CD4-positive, alpha-beta T cell (primary cell): ENCODE data around the gene EEF1AKMT4. TPM values are rescaled to one million over a fixed set of nuclear protein-coding genes. Genes with fewer than 3 reads are reported as not detected.
A peak's percentile ranks its signal among the peaks of the same experiment; 100 is the strongest.

Source experiments
- ATAC-seq: fragments of 200-7000 bp; cut with Tn5 transposase; one replicate; pipeline ENCODE4 v1.10.0; 2022; ENCODE audit warnings: mild to moderate bottlenecking; ENCODE audit not compliant: poor library complexity
- CTCF ChIA-PET: fragments of 350-600 bp; sonication (Branson Sonifier 250); formaldehyde crosslinking; loops from one replicate; lab custom pipeline; 2021; ENCODE audit warnings: antibody characterized with exemption, inconsistent platforms; lab: Charles Lee
- POLR2A ChIA-PET: fragments of 350-600 bp; sonication (Branson Sonifier 250); formaldehyde crosslinking; loops from one replicate; lab custom pipeline; 2021; ENCODE audit warnings: antibody characterized with exemption, inconsistent platforms; lab: Charles Lee
- DNase-seq, 14 experiments: peaks; one replicate each; pipeline ENCODE4 v3.0.0-alpha.2; 2013 to 2020; ENCODE audit warnings: mixed read lengths in 2 of 14
- H3K27ac ChIP-seq, 2 donors: one replicate each; pipeline versions ENCODE4 v1.5.1 to v1.7.0; 2013; ENCODE audit warnings: low read length in 2 of 2, low read depth in 1 of 2, mild to moderate bottlenecking in 1 of 2
- H3K27me3 ChIP-seq, 2 experiments: 1 replicate in 1 of 2; 2 replicates in 1 of 2; pipeline versions ENCODE4 v1.6.1 to v1.7.0; 2013; ENCODE audit warnings: low read length in 2 of 2, control low read depth in 1 of 2, mild to moderate bottlenecking in 1 of 2, moderate library complexity in 1 of 2; ENCODE audit not compliant: insufficient read depth in 2 of 2, control insufficient read depth in 1 of 2
- H3K36me3 ChIP-seq: one replicate; pipeline ENCODE4 v1.6.1; 2013; ENCODE audit warnings: low read length, control low read depth; ENCODE audit not compliant: insufficient read depth
- H3K4me1 ChIP-seq: one replicate; pipeline ENCODE4 v1.6.1; 2013; ENCODE audit warnings: low read length, control low read depth; ENCODE audit not compliant: insufficient read depth
- H3K4me3 ChIP-seq: one replicate; pipeline ENCODE4 v1.5.1; 2013; ENCODE audit warnings: mild to moderate bottlenecking, low read length, moderate library complexity
- H3K9me3 ChIP-seq, 2 experiments: 1 replicate in 1 of 2; 2 replicates in 1 of 2; pipeline versions ENCODE4 v1.6.1 to v1.7.0; 2013; ENCODE audit warnings: low read length in 2 of 2, mild to moderate bottlenecking in 2 of 2, control low read depth in 1 of 2, moderate library complexity in 1 of 2; ENCODE audit not compliant: control insufficient read depth in 1 of 2, insufficient read depth in 1 of 2
- H3K27ac Mint-ChIP-seq: one replicate; pipeline ENCODE4 v1.8.0; 2020; ENCODE audit warnings: mixed read lengths
- H3K27me3 Mint-ChIP-seq: one replicate; pipeline ENCODE4 v1.8.0; 2021; ENCODE audit warnings: mixed read lengths
- H3K36me3 Mint-ChIP-seq: one replicate; pipeline ENCODE4 v1.8.0; 2021; ENCODE audit warnings: low read depth, mixed read lengths
- H3K4me1 Mint-ChIP-seq: one replicate; pipeline ENCODE4 v1.8.0; 2021; ENCODE audit warnings: low read depth, mixed read lengths
- H3K4me3 Mint-ChIP-seq: one replicate; pipeline ENCODE4 v1.8.0; 2020; ENCODE audit warnings: mild to moderate bottlenecking, mixed read lengths
- H3K9me3 Mint-ChIP-seq: one replicate; pipeline ENCODE4 v1.8.0; 2020; ENCODE audit warnings: mixed read lengths
- CTCF ChIP-seq: fragments of 200-600 bp; IDR thresholded peaks from one replicate; pipeline ENCODE4 v1.8.0; 2022; ENCODE audit warnings: antibody characterized with exemption, mild to moderate bottlenecking
- intact Hi-C, 2 experiments: fragments of 100-400 bp; cut with DNase I in 1 of 2; cut with micrococcal nuclease in 1 of 2; formaldehyde crosslinking; loops; one replicate each; pipeline versions ENCODE4 v1.15.1 to v1.9.0; 2023 to 2025; cut with DNase I, micrococcal nuclease
- total RNA-seq, 174 experiments: library from RNA in 2 of 174; stranded (reverse) in 2 of 174; gene quantifications; one replicate each; pipeline ENCODE4 v1.2.3 and lab custom pipeline; 2021 to 2026

The EEF1AKMT4 gene
- total RNA-seq, 2 experiments from 2014 or later = not detected

- Histone ChIP-seq H3K4me1 (peaks cover 24% of the 10 kb centered on the region), H3K9me3 (peaks cover 0 to 5% of the 10 kb centered on the region in 2 experiments), H3K4me3 (peak overlapping the region; percentile 53), H3K27me3 (peaks cover 49 to 52% of the 10 kb centered on the region in 2 experiments), H3K36me3 (no peaks in the 10 kb centered on the region), H3K27ac (no peak overlapping the region)
- ChIA-PET CTCF (interaction anchor here (0.6 to 1.7 kb wide), 2 partner anchors 20 to 139 kb away, joined by 3 to 4 read pairs; no protein-coding TSS in a partner anchor), POLR2A (interaction anchor here (0.8 to 1.7 kb wide), 5 partner anchors 8 to 95 kb away, joined by 3 to 6 read pairs (median 3); partner anchors contain the start of genes EEF1AKMT4 and EIF2B5)
- H3K4me3 Mint-ChIP-seq = no peak overlapping the region
- H3K4me1 Mint-ChIP-seq = peaks cover 14% of the 10 kb centered on the region
- DNase-seq (peak in 2 of 14 experiments; percentile 5 to 15), ATAC-seq (no peak)
- no peak for TF ChIP-seq CTCF
- H3K36me3 Mint-ChIP-seq = no peaks in the 10 kb centered on the region
- peaks cover 66% of the 10 kb centered on the region for H3K27me3 Mint-ChIP-seq
- intact Hi-C loops = no loop called here
- H3K9me3 Mint-ChIP-seq = no peaks in the 10 kb centered on the region
- H3K27ac Mint-ChIP-seq = no peak overlapping the region
Observed at GRCh38 chr3:184230081-184230602, 19.3 kb upstream of the EEF1AKMT4 start.

DNA sequence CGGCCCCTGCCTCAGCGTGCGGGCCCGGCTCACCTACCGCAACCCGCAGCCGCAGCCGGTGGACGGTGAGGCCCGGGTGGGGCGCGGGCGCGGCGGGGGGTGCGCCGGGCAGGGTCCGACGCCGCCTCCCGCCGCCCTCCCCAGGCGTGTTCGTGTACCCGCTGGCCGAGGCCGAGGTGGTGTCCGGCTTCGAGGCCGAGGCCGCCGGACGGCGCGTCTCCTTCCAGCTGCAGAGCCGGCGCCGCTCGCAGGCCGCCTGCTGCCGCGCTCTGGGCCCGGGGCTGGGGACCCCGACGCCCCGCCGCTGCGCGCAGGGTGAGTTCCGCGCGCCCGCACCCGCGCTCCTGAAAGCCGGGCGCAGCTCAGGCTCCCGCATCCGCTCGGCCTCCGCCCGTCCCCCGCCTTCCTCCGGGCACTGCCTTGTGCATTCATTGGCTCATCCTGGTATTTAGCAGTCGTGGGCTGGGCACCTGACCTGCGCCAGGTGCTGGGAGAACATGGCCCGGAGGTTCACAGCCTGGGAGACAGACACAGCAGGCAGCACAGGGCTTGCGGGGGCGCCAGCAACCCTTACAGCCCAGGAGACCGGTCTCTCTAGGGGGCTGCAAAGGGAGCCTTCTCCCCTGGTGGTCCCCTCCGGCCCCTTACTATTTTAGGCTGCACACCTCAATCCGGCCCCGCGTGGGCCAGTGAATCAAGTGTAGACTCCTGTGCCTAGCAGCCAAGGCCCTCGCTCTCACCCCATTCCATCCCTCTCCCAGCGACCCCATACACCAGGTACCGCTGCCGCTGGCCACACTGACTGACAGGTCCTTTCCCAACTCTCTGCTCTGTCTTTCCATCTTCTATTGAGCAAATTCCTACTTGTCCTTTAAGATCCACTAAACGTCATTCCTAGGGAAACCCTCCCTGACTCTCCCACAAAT is 18.6 kb upstream of the EEF1AKMT4 start:
- H3K4me1 ChIP-seq = peaks cover 24% of the 10 kb centered on the region
- Mint-ChIP-seq H3K27ac (no peak overlapping the region), H3K9me3 (no peaks in the 10 kb centered on the region), H3K36me3 (no peaks in the 10 kb centered on the region), H3K4me1 (peaks cover 14% of the 10 kb centered on the region), H3K27me3 (peaks cover 61% of the 10 kb centered on the region), H3K4me3 (peak overlapping the region; percentile 75)
- no peak for TF ChIP-seq CTCF
- H3K4me3 ChIP-seq = no peak overlapping the region
- no peak for ATAC-seq
- peaks cover 0 to 5% of the 10 kb centered on the region in 2 experiments for H3K9me3 ChIP-seq
- intact Hi-C loops = no loop called here
- no peaks in the 10 kb centered on the region for H3K36me3 ChIP-seq
- H3K27me3 ChIP-seq = peaks cover 46 to 52% of the 10 kb centered on the region in 2 experiments
- ChIA-PET POLR2A (interaction anchor here (1.2 to 1.7 kb wide), 4 partner anchors 7 to 96 kb away, joined by 3 to 6 read pairs (median 4); partner anchors contain the start of genes EEF1AKMT4 and EIF2B5), CTCF (interaction anchor here (0.6 to 1.7 kb wide), 2 partner anchors 19 to 140 kb away, joined by 3 to 4 read pairs; no protein-coding TSS in a partner anchor)
- H3K27ac ChIP-seq = no peak overlapping the region
- peak in 2 of 14 experiments; percentile 8 to 13 for DNase-seq

- ATAC-seq = no peak
- Histone ChIP-seq H3K36me3 (no peaks in the 10 kb centered on the region), H3K27ac (no peak overlapping the region), H3K9me3 (peaks cover 0 to 5% of the 10 kb centered on the region in 2 experiments), H3K4me3 (no peak overlapping the region), H3K4me1 (peaks cover 24% of the 10 kb centered on the region), H3K27me3 (peaks cover 46 to 52% of the 10 kb centered on the region in 2 experiments)
- no peaks in the 10 kb centered on the region for H3K9me3 Mint-ChIP-seq
- ChIA-PET POLR2A (no interaction called here), CTCF (no interaction called here)
- H3K4me3 Mint-ChIP-seq = peak overlapping the region; percentile 75
- intact Hi-C loops = no loop called here
- DNase-seq = no peak
- no peak for TF ChIP-seq CTCF
- H3K36me3 Mint-ChIP-seq = no peaks in the 10 kb centered on the region
- peaks cover 14% of the 10 kb centered on the region for H3K4me1 Mint-ChIP-seq
- H3K27me3 Mint-ChIP-seq = peaks cover 53% of the 10 kb centered on the region
- no peak overlapping the region for H3K27ac Mint-ChIP-seq
Observed at GRCh38 chr3:184231671-184232070, 17.8 kb upstream of the EEF1AKMT4 start.
